HG02973 (cell line): ENCODE results near the gene GTF2IRD1.
"Not testable (repeated sequence)": the region's sequence is repeated elsewhere in the genome, so short reads cannot be mapped to it uniquely, and the experiment has no call there.

Experiments
- ATAC-seq: cut with Tn5 transposase; IDR thresholded peaks from one replicate; pipeline ENCODE4 v1.9.1; 2021; ENCODE audit warnings: moderate library complexity; ENCODE audit not compliant: unreplicated experiment

Gene GTF2IRD1

DNA sequence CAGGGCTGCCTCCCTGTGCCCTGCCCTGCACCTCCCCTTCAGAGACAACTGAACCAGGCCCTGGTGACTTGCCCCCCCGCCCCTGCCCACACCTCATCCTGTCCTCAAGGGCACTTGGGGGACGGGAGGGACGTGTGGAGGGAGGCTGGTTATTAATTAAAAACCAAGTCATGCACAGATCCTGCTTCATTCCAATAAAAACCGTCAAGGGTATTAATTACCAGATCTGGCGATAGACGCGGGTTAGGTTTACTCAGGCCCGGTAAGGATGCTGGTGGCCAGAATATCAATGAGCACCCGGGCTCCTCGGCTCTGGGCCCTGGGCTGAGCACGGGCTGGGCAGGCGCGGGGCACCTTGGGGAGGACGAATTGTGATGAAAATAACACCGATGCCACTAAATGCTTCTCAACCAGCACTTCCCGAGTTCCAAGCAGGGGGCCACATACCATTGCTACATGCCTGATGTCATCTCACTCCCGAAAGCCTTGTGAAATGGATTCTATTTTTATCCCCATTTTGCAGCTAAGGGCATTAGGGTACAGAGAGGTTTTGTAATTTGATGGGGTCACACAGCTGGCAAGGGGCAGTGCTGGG is 24.5 kb upstream of the GTF2IRD1 start:
- no peak for ATAC-seq

DNA sequence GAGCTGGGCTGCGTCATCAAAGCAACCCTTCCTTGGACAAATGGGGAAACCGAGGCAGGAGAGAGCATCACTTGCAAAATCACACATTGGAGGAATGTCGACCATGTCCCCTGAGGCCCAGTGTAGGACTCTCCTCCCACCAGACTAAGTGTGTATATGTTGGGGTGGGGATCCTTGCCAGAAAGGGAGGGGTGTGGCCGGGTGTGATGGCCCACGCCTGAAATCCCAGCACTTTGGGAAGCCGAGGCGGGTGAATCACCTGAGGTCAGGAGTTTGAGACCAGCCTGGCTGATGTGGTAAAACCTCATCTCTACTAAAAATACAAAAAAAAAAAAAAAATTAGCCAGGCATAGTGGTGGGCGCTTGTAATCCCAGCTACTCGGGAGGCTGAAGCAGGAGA is 23.3 kb upstream of the GTF2IRD1 start:
- ATAC-seq: not testable (repeated sequence)

DNA sequence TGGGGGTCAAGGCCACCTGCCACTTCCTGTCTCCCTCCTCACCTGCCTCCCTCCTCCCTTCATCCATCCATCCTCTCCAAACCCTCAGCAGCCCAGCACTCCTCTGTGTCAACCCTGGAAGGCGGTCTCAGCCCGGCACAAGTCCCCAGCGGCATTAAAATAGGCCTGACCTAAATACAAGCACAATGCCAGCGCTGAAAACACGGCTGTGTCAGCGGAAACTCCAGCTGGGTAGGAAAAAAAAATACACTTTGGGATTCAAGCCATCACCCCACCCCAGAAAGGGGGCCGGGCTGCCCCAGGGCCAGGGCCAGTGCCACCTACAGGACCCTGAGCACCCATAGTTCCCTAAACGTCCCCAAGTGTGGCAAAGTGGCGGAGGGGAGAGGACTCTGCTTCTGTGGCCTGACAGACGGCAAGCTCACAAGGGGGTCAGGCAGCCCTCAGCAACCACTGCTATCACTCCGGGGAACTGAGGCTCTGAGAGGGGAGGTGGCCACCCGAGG is 22.7 kb upstream of the GTF2IRD1 start:
- no peak for ATAC-seq

DNA sequence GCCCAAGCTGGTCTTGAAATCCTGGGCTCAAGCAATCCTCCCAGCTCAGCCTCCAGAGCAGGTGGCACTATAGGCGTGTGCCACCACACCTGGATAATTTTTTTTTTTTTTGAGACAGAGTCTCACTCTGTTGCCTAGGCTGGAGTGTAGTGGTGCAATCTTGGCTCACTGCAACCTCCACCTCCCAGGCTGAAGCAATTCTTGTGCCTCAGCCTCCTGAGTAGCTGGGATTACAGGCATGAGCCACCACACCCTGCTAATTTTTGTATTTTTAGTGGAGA is 16.5 kb upstream of the GTF2IRD1 start:
- ATAC-seq: not testable (repeated sequence)

DNA sequence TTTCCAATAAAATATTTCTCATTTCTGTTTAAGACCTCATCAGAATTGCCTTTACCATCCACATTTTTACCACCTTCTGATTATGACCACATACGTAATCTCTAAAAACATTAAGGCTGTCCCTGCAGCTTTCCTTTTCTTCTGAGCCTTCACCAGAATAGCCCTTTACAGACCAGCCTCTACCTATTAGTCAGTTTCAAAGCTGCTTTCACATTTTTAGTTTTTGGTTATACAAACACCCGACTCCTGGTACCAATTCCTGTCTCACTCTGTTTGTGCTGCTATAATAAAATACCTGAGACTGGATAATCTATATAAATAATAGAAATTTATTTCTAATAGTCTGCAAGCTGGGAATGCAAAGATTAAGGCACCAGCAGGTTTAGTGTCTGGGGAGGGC is 15.4 kb upstream of the GTF2IRD1 start:
- ATAC-seq: no peak

DNA sequence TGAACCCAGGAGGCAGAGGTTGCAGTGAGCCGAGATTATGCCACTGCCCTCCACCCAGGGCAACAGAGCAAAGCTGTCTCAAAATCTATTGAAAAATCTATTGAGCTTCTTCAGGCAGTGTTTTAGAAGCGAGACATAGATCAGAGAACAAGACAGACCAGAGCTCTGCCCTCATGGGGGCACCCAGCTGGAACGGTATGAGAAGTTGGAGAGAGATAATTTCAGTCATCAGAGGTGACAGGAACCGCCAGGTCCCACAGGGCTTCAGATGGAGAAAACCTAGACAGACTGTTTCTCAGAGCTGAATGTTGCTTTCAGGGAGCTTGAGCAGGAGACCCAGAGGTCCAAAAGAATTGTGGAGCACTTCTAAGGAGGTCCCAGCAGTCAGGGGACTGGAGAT is 14.2 kb upstream of the GTF2IRD1 start:
- ATAC-seq: no peak

DNA sequence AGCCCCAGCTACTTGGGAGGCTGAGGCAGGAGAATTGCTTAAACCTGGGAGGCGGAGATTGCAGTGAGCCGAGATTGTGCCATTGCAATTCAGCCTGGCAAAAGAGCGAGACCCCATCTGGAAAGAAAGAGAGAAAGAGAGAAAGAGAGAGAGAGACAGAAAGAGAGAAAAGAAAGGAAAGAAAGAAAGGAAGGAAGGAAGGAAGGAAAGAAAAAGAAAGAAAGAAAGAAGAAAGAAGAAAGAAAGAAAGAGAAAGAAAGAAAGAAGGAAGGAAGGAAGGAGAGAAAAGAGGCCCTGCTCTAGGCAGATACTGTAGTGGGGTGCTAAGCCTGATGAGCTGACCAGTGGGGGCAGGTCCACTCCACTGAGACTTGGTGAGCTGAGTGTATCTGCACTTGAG is 13.6 kb upstream of the GTF2IRD1 start:
- not testable (repeated sequence) for ATAC-seq

DNA sequence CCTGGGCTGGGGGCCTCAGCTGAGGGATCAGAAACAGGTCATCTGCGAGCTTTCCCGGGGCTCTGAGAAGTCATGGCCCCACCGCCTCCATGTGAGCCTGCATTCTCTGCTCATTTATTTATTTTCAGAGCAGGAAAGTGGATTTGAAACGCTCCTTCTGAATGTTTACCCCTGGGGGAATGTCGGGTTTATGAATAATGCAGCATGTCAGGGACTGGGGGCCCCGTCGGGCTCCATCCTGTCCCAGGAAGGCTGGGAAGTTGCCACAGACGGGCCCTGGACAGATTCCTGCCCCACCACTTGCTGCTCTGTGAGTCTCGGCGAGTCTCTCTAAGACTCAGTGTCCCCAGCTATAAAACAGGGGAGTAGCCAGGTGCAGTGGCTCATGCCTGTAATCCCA is 11.9 kb upstream of the GTF2IRD1 start:
- no peak for ATAC-seq

DNA sequence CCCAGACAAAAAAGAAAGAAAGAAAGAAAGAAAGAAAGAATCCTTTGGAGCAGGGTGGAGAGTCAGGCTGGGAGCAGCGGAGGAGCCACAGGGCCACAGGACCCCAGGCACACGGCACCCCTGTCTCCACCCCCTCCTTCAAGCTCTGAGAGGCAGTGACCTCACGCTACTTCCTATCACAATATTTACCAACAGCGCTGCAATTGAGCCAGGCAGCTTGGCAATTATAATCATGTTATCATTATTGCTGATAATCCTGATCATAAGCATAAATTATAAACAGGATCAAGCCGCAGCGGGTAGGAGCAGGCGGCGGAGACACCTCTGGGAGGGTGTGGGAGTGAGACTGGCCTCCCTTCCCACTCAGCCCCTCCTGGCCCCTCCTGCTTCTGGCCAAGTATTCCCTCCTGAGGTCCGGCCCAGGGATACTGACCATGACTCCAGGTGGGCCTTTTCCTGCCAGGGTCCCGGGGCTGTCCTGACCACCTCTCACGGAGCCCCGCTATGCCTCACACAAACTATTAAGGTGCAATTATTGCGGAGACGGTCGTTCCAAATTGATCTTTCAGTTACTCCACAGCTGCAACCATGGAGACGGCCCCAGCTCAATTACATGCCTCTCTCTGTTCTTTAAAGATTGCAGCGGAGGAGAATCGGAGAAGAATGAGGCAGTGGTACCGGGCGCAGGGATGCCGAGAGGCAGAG is 10.0 kb upstream of the GTF2IRD1 start:
- ATAC-seq: no peak

DNA sequence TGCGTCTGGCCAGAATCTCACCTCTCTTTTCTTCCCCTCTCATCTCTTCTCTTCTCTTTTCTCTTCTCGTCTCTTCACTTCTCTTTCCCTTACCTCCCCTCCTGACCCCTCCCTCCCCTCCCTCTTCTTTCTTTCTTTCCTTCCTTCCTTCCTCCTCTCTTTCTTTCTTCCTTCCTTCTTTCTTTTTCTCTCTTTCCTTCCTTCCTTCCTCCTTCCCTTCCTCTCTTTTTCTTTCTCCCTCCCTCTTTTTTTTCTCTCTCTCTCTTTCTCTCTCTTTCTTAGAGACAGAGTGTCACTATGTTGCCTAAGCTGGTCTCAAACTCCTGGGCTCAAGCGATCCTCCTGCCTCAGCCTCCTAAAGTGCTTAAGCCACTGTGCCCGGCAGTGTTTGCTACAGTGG is 4.6 kb upstream of the GTF2IRD1 start:
- ATAC-seq: no peak

DNA sequence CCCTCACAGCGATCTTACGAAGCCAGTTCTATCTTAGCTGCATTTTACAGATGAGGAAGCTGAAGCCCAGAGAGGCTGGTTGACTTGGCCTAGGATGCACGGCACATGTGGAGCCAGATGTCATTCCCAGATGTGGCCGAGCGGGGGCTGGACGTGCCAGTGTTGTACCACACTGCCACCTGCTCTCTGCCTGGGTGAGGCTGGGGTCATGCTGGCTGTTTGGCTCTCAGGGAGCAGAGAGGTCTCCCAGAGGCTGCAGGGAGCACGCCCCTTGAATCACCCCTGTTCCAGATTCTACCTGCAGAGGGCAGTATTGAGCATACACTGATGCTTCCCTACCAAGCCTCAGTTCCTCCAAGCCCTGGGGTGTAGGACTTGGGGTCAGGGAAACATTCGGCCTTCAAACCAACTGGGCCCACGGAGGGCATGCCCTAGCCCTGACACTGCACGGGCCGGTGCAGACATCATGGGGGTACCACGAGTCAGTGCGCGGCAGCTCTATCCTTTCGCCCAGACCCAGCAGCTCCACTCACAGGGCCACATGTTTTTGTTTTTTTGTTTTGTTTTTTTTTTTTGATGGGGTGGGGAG is 3.8 kb upstream of the GTF2IRD1 start:
- ATAC-seq: no peak

DNA sequence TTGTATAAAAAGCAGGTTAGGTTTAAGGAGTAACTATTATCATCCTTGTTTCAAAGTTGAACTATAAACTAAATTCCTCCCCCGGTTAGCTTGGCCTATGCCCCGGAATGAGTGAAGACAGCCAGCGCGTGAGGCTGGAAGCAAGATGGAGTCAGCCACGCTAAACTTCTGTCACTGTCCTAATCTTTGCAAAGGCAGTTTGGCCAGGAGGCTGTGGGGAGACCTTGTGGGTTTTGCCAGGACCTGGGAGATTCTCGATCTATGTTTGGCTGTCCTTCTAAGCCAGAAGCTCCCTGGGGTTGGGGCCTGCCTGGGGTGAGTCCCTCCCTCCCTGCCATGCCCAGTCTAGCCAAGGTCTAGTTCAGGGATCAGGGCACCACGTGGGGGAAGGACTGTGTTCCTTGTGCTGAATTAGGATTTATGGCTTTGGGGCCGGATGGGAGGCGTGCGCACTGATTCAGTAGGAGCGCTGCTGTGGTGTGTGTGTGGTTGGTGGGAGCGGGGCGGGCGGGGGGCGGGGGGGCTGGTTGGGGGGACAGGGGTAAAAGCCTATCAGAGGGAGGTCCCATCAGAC is 871 bp upstream of the GTF2IRD1 start:
- no peak for ATAC-seq

DNA sequence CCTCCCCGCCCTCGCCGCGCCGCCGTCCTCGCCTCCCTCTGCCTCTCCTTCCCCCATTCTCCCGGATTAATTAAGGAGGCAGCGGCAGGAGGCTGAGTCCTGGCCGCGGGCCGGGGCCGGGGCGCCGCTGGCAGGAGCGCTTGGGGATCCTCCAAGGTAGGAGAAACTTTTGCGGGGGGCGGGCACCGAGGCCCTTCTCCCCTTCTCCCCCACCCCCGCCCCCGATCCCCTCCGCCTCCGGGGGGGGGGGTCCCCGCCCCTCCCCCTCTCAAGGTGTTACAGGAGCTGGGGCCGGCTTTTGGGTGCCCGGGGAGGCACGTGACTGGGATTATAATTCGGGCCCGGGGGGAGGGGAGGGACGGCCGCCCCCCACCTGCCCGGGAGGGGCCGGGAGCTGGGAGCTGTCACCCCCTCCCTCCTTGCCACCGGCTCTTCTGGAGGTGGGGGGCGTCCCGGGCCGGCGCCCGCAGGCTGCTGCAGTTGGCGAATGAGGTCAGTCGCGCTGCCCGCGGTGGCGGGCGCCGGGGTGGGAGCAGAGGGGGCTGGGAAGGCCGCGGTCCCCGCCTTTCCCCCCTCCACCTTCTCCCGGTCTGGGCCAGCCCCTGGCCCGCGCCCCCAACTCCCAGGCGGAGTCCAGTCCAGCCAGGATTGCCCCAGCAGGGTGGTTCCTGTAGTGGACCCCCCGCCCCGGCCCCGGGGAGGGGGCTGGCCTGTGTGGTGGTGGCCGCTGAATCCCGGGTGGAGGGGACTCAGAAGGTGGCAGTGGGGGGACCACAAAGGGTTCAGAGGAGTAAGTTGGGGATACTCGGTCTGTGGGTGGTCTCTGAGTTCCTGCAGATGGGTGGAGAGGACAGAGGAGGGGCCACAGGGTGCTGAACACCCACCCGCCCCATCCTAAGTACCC is 567 bp downstream of the GTF2IRD1 start:
- ATAC-seq: no peak

DNA sequence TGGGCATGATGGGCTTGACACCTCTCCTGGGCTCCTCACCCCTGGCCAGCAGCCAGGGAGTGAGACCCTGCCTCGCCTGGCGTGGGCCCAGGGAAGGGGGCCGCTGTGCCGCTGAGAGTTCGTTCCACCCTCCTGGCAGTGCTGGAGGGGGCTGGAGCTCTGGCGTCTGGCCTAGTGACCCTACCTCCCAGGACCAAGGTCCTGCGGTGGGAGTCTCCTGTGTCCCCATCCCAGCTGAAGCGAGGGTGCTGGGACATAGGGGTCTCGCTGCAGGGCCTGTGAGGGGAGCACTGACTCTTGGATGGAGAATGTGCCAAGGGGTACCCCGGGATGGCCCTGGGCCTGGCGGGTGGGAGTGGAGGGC is 1.2 kb downstream of the GTF2IRD1 start:
- ATAC-seq: no peak

DNA sequence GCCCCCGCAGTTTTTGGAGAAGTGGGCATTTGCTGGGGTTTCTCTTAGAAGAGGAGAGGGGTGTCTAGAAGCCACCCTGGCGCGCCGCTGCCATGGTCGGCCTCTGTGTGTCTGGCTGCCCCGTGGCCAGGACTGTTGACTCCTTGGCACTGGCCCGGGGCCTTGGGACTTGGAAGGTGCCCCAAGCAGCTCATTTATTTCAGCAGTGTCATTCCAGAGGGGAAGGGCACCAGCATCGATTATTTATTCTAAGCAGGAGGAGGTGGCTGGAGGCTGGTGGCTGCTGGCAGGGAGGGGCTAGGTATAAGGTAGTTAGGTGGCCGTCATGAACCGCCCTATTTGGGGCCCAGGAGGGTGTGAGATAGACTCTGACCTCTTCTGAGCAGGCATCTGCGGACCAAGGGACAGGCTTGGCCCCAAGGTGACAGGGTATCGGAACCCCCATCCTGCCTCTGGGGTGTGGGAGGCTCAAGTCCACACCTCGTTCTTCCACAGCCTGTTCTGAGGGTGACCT is 1.6 kb downstream of the GTF2IRD1 start:
- ATAC-seq: no peak

DNA sequence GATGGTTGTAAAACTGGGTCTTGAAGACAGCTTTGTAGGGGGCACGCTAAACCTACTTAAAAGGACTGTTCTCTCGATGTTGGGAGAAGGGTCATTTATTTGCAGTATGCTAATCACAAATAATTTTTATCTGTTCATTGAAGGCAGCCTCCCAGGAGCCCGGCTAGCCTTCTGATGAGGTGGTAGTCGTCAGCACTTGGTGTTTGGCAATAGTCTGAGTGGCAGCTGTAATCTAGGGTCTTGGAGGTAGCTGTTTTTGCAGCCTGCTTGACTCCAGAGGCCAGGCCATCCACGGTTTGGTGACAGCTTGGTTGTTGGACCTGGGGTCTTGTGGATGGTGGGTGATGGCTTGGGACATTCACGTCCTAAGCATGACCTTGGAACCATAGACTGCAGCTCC is 2.2 kb downstream of the GTF2IRD1 start:
- ATAC-seq: no peak

DNA sequence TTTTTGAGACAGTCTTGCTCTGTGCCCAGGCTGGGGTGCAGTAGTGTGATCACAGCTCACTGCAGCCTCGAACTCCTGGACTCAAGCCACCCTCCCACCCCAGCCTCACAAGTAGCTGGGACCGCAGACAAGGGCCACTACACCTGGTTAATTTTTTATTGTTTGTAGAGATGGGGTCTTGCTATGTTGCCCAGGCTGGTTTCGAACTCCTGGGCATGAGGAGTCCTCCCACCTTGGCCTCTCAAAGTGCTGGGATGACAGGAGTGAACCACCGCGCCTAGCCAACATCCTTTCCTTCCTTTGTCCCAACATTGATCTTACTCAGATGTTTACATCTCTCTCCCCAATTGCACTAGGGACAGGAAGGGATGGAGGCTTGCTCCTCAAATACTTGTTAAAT is 3.3 kb downstream of the GTF2IRD1 start:
- no peak for ATAC-seq

DNA sequence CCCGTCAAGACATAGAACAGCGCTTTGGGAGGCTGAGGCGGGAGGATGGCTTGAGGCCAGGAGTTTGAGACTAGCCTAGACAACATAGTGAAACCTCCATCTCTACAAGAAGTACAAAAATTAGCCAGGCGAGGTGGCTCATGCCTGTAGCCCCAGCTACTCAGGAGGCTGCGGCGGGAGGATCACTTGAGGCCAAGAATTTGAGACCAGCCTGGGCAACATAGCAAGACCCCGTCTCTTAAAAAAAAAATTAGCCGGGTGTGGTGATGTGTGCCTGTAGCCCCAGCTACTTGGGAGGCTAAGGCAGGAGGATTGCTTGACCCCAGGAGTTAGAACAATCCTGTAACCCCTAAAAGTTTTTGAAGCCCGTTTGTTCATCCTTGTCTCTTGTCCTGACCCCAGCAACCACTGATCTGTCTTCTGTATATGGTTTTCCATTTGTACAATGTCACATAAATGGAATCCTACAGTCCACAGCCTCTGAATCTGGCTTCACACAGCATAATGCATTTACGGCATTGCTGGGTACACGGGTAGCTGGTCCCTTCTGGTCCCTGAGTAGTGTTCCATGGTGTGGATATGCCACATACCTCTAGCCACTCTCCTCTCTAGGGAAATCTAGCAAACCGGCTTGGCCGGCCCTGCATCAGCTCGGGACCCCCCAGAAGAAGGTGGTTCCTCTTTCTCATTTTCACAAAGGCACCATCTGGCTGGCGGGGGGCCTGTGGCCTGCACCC is 8.4 kb downstream of the GTF2IRD1 start:
- no peak for ATAC-seq

DNA sequence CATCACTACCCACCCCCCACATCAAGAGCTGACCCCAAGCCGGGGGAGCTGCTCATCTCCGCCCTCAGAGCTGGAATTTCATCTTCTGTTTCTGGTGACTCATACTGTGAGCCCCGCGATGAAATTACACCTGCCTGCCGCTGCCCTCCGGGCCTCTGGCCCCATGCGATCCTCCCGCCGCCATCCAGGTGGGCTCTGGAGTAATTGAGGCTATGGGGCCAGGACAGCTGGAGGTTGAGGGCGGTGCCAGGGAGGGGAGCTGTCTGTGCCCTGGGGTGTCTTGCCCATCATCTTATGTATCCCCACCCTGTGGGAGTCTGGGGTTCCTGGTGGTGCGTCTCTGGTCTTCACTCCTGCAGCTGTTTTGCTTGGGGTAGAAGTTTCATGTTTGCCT is 9.0 kb downstream of the GTF2IRD1 start:
- ATAC-seq: no peak
